Spleen (tissue), 7 donors: Measurements from ENCODE around the gene CUL9.
A peak's percentile ranks its signal among the peaks of the same experiment; 100 is the strongest.

Experiments
- POLR2A ChIP-seq, 3 donors: fragments of 450-650 bp; IDR thresholded peaks; one replicate each; pipeline ENCODE4 v1.5.1; 2017; ENCODE audit warnings: antibody characterized with exemption in 3 of 3, mild to moderate bottlenecking in 1 of 3
- POLR2AphosphoS5 ChIP-seq, 3 donors: sonication (generic); formaldehyde crosslinking; IDR thresholded peaks; one replicate each; pipeline ENCODE4 v1.5.1; 2017; ENCODE audit warnings: antibody characterized with exemption in 3 of 3
- TF ChIP-seq, protein P1 (sequence below), 11 experiments: fragments of 200-600 bp in 7 of 11; fragments of 450-650 bp in 4 of 11; sonication (generic) in 4 of 11; IDR thresholded peaks in 8 of 11; conservative IDR thresholded peaks in 3 of 11; 1 replicate in 7 of 11; 2 replicates in 4 of 11; pipeline versions ENCODE4 v1.4.0 to v1.8.0; 2016 to 2021; ENCODE audit warnings: antibody characterized with exemption in 11 of 11, inconsistent platforms in 4 of 11, mild to moderate bottlenecking in 1 of 11
- donor health status: DM: no; HTN: no; CAD: no; lungs with moderate emphysema.
- donor health status: DM: no; HTN: no; CAD: no.
- donor health status: DM: no; HTN: no; CAD: no.

DNA sequence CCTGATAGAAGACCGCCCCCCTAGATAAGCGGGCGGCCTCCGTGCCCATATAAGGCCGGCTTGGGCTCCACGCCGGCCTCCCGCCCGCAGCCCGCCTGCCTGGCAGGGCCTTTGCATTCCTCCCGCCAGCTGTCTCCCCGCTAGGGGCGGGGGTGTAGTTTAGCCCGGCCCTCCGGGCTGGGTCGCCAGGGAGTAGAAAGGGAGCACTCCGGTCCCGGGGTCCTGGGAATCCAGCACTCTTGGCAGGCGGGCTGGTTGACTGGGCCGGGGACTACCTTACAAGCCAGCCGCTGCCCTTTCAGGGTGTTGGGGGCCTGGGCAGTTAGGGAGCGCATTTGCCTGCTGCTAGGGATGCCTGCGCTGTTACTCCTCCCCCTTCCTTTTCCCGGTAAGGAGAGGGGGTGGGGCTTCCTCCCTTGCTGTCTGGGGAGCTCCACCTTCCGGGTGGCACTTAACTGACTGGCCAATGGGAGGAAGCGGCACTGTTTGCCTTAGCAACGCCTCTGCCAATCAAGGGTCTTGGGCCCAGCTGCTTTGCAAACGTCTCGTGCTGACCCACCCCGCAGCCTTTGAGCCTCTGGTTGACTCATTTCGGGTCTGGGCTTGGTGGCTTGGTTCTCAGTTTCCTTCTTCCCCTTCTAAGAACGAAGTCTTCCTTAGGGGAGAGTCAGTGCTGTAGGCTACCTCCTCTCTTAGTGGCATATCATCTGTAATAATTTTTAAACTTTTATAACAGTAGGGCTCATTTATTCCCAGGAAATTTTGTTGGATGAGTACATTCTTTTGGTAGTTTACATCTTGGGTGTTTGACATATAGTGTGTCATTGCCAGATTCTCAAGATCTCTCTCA, 7.5 kb upstream of the CUL9 start:
- TF ChIP-seq, protein P1, sequence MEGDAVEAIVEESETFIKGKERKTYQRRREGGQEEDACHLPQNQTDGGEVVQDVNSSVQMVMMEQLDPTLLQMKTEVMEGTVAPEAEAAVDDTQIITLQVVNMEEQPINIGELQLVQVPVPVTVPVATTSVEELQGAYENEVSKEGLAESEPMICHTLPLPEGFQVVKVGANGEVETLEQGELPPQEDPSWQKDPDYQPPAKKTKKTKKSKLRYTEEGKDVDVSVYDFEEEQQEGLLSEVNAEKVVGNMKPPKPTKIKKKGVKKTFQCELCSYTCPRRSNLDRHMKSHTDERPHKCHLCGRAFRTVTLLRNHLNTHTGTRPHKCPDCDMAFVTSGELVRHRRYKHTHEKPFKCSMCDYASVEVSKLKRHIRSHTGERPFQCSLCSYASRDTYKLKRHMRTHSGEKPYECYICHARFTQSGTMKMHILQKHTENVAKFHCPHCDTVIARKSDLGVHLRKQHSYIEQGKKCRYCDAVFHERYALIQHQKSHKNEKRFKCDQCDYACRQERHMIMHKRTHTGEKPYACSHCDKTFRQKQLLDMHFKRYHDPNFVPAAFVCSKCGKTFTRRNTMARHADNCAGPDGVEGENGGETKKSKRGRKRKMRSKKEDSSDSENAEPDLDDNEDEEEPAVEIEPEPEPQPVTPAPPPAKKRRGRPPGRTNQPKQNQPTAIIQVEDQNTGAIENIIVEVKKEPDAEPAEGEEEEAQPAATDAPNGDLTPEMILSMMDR (IDR thresholded peaks at IDR 0.05 in 8 of 11, conservative IDR thresholded peaks at IDR 0.05 in 3 of 11): peak in 10 of 11 experiments; percentile 22 to 57 (median 35)
- TF ChIP-seq POLR2AphosphoS5 (IDR thresholded peaks at IDR 0.05) (peak; percentile 82 to 88 (median 88)), POLR2A (IDR thresholded peaks at IDR 0.05) (no peak)
